GM23248 (cell line): Measurements from ENCODE around the gene FRY. TPM values are rescaled to one million over a fixed set of nuclear protein-coding genes. Genes with fewer than 3 reads are reported as not detected.

Experiments
- DNase-seq: peaks from one replicate; pipeline ENCODE4 v3.0.0-alpha.2; 2015
- H2AFZ ChIP-seq: fragments of 200-600 bp; sonication (generic); 2 replicates; pipeline ENCODE4 v1.6.1; 2016; ENCODE audit warnings: antibody characterized with exemption
- H3F3A ChIP-seq: fragments of 200-600 bp; sonication (generic); 2 replicates; pipeline ENCODE4 v1.6.1; 2016; ENCODE audit warnings: mild to moderate bottlenecking, antibody characterized with exemption, mixed run types; ENCODE audit not compliant: insufficient read depth
- H3K27ac ChIP-seq: fragments of 200-600 bp; sonication (generic); 2 replicates; pipeline ENCODE4 v1.5.1; 2016; ENCODE audit warnings: mild to moderate bottlenecking
- H3K27me3 ChIP-seq: fragments of 200-600 bp; sonication (generic); replicated peaks from 2 replicates; pipeline ENCODE4 v1.6.1; 2016; ENCODE audit warnings: mild to moderate bottlenecking; ENCODE audit not compliant: insufficient read depth
- H3K36me3 ChIP-seq: fragments of 200-600 bp; sonication (generic); 2 replicates; pipeline ENCODE4 v1.6.1; 2016; ENCODE audit warnings: low read depth, mild to moderate bottlenecking
- H3K4me1 ChIP-seq: fragments of 200-600 bp; sonication (generic); 2 replicates; pipeline ENCODE4 v1.6.1; 2016; ENCODE audit warnings: mild to moderate bottlenecking; ENCODE audit not compliant: insufficient read depth
- H3K4me2 ChIP-seq: fragments of 200-600 bp; sonication (generic); one replicate; pipeline ENCODE4 v1.6.1; 2016; ENCODE audit warnings: mild to moderate bottlenecking; ENCODE audit not compliant: unreplicated experiment
- H3K4me3 ChIP-seq: fragments of 200-600 bp; sonication (generic); 2 replicates; pipeline ENCODE4 v1.5.1; 2016; ENCODE audit warnings: mild to moderate bottlenecking
- H3K79me2 ChIP-seq: fragments of 200-600 bp; sonication (generic); 2 replicates; pipeline ENCODE4 v1.6.1; 2016; ENCODE audit warnings: mild to moderate bottlenecking; ENCODE audit not compliant: insufficient read depth
- H3K9ac ChIP-seq: fragments of 200-600 bp; sonication (generic); 2 replicates; pipeline ENCODE4 v1.6.1; 2016; ENCODE audit warnings: mild to moderate bottlenecking
- H3K9me2 ChIP-seq: fragments of 200-600 bp; sonication (generic); 2 replicates; pipeline ENCODE4 v1.6.1; 2016; ENCODE audit warnings: mixed run types, mild to moderate bottlenecking, moderate library complexity; ENCODE audit not compliant: insufficient read depth
- H3K9me3 ChIP-seq: fragments of 200-600 bp; sonication (generic); one replicate; pipeline ENCODE4 v1.6.1; 2017; ENCODE audit warnings: low read depth
- H4K20me1 ChIP-seq: fragments of 200-600 bp; sonication (generic); 2 replicates; pipeline ENCODE4 v1.6.0; 2016; ENCODE audit not compliant: insufficient read depth
- EZH2 ChIP-seq: fragments of 200-600 bp; sonication (generic); IDR thresholded peaks from 2 replicates; pipeline ENCODE4 v1.6.1; 2018; ENCODE audit warnings: antibody characterized with exemption, mild to moderate bottlenecking; ENCODE audit not compliant: insufficient read depth, poor library complexity, severe bottlenecking
- EZH2phosphoT487 ChIP-seq: fragments of 200-600 bp; sonication (generic); IDR thresholded peaks from 2 replicates; pipeline ENCODE4 v1.6.1; 2018; ENCODE audit warnings: antibody characterized with exemption, moderate library complexity, mild to moderate bottlenecking, low read depth; ENCODE audit not compliant: insufficient read depth
- WGBS, 2 experiments: methylation state at CpG; one replicate each; pipeline ENCODE4 v1.1.6; 2015 to 2017; ENCODE audit warnings: low lambda C conversion rate in 2 of 2, low coverage in 1 of 2; ENCODE audit errors: missing lambda C conversion rate in 2 of 2; 5-methylcytosine and 5-hydroxymethylcytosine counted together
- in situ Hi-C: fragments of 300-500 bp; cut with MboI; formaldehyde crosslinking; loops from 2 replicates; pipeline ENCODE4 v1.15.0; 2020
- polyA plus RNA-seq: library from polyadenylated mRNA; unstranded; fragments of >200 nt; fragmentation: Nextera tagmentation; extraction: Ambion mirVana; gene quantifications from 2 replicates; pipeline ENCODE4 v1.2.1, GENCODE V29; 2016
- total RNA-seq: library from RNA; depleted of rRNA; stranded (reverse); fragments of >200 nt; shearing (Covaris generic); gene quantifications from 2 replicates; pipeline ENCODE4 v1.2.3, GENCODE V29; 2014

FRY gene
- total and polyA plus RNA-seq, 2 experiments from 2014 or later: 2.2 to 4.3 TPM

DNA sequence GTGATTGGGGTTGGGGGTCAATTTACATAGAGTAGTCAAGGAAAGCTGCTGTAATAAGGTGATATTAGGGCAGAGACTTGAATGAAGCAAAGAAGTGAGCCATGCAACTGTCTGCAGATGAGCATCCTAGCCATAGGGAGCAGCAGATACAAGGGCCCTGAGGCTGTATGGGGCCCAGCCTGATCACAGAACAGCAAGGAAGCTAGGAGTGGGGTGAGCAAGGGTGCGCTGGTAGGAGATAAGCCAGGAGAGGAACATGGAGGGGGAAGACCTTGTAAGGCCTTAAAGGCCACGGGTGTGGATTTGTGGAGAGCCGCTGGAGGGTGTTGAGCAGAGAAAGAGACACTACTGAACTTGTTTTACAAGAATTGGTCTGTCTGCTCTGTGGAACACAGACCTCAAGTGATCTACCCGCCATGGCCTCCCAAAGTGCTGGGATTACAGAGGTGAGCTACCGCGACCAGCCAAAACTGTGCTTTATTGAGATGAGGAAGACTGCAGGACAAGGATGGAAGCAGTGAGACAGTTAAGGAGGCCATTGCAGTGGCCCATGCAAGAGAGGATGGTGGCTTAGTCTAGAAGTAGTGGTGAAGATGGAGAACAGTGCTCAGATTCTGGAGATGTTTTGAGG is 190.6 kb downstream of the FRY start:
- Histone ChIP-seq H4K20me1 (no peaks in the 10 kb centered on the region), H3K27ac (no peak overlapping the region), H3K79me2 (no peaks in the 10 kb centered on the region), H3K9ac (no peak overlapping the region), H3K36me3 (no peaks in the 10 kb centered on the region), H3K9me3 (no peaks in the 10 kb centered on the region), H2AFZ (no peak overlapping the region), H3K4me2 (no peak overlapping the region), H3K4me1 (peaks cover 7% of the 10 kb centered on the region), H3K4me3 (no peak overlapping the region), H3K9me2 (no peaks in the 10 kb centered on the region), H3F3A (peaks cover 7% of the 10 kb centered on the region; the same call in 1 of the 2 replicates), H3K27me3 (no peaks in the 10 kb centered on the region)
- TF ChIP-seq EZH2 (no peak), EZH2phosphoT487 (no peak)
- DNase-seq: no peak
- WGBS, 2 experiments: 95 to 98% methylated on average over 6 of the region's 6 CpGs
- in situ Hi-C loops: no loop called here

DNA sequence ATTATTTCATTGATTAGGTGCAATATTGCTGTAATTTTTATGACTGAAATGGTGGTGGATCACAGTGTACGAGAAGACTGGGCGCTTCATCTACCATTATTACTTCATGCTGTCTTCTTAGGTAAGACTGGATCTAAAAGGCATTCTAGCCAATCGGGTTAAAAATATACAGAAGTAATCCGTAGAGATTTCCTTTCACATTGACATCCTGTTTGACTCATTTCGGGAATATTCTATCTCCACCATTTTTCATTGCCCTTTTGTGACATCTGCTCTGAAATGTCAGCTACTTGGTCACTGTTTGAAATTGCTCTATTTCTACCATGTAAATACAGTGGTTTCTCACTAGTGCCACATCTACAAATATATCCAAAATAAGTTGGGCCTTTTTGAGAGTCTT is 193.3 kb downstream of the FRY start:
- Histone ChIP-seq H3K79me2 (no peaks in the 10 kb centered on the region), H3K4me1 (peaks cover 7% of the 10 kb centered on the region), H3K9ac (no peak overlapping the region), H4K20me1 (no peaks in the 10 kb centered on the region), H3K27ac (no peak overlapping the region), H2AFZ (no peak overlapping the region), H3K9me3 (no peaks in the 10 kb centered on the region), H3K36me3 (no peaks in the 10 kb centered on the region), H3F3A (peaks cover 7% of the 10 kb centered on the region; the same call in 1 of the 2 replicates), H3K4me3 (no peak overlapping the region), H3K27me3 (no peaks in the 10 kb centered on the region), H3K9me2 (no peaks in the 10 kb centered on the region), H3K4me2 (no peak overlapping the region)
- in situ Hi-C loops: no loop called here
- TF ChIP-seq EZH2 (no peak), EZH2phosphoT487 (no peak)
- DNase-seq: no peak
- WGBS, 2 experiments: 92 to 95% methylated on average over 5 of the region's 5 CpGs

DNA sequence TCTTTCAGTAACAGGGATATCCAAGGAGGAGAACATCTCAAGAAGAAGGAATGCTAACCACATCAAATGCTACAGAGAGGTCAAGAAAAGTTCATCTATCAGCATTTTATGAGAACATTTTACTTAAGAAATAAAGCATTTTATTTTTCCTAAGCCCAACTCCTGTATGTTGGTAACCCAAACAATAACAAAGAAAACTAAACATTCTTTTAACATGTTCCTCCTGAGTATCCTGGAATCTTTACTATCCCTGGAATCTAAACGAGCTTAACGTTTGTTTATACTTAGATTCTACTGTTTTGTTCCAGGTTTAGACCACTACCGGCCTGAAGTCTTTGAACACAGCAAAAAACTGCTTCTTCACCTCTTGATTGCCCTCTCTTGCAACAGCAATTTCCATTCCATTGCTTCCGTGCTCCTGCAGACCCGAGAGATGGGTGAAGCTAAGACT is 193.9 kb downstream of the FRY start:
- Histone ChIP-seq H3K79me2 (no peaks in the 10 kb centered on the region), H3K27me3 (no peaks in the 10 kb centered on the region), H2AFZ (no peak overlapping the region), H3F3A (peaks cover 7% of the 10 kb centered on the region; the same call in 1 of the 2 replicates), H3K4me1 (peaks cover 7% of the 10 kb centered on the region), H3K4me2 (no peak overlapping the region), H3K4me3 (no peak overlapping the region), H3K27ac (no peak overlapping the region), H3K36me3 (no peaks in the 10 kb centered on the region), H3K9me3 (no peaks in the 10 kb centered on the region), H4K20me1 (no peaks in the 10 kb centered on the region), H3K9ac (no peak overlapping the region), H3K9me2 (no peaks in the 10 kb centered on the region)
- in situ Hi-C loops: no loop called here
- WGBS, 2 experiments: 58 to 68% methylated on average over 5 of the region's 5 CpGs
- DNase-seq: peak; percentile 27
- TF ChIP-seq EZH2: no peak
- no peak for TF ChIP-seq EZH2phosphoT487

DNA sequence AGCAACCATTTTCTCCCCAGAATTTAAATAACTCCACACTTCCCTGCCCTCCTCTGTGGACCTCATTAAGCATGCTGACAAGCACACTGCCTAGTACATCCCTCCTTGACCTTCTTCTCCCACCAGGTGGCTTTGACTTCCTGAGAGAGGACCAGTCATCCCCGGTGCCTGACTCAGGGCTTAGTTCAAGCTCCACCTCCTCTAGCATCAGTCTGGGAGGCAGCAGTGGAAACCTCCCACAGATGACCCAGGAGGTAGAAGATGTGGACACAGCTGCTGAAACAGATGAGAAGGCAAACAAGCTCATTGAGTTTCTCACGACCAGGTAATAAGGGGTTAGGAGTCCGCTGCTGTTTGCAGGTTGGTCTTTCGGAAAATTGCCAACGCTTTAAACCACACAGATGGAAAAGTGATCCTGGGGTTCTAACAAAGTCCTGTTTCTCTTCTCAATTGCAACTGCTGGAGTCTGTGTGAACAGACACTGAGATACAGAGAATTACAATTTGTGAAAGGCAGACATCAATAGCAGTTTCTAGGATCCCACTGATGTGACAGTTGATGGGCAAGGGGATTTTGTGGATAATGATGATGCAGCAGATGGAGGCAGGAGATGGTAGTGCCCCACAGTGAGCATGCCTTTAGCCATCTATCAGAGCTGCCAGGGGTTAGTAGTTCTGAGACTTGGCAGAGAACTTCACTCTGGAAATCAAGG is 196.9 kb downstream of the FRY start:
- no peak overlapping the region for H2AFZ ChIP-seq
- H3K4me2 ChIP-seq: no peak overlapping the region
- in situ Hi-C loops: no loop called here
- no peak overlapping the region for H3K4me3 ChIP-seq
- no peak overlapping the region for H3K9ac ChIP-seq
- no peak overlapping the region for H3K27ac ChIP-seq
- no peaks in the 10 kb centered on the region for H3K9me3 ChIP-seq
- TF ChIP-seq EZH2phosphoT487: no peak
- no peak for TF ChIP-seq EZH2
- H3K9me2 ChIP-seq: no peaks in the 10 kb centered on the region
- no peaks in the 10 kb centered on the region for H3K36me3 ChIP-seq
- H3K4me1 ChIP-seq: peaks cover 7% of the 10 kb centered on the region
- no peaks in the 10 kb centered on the region for H4K20me1 ChIP-seq
- no peaks in the 10 kb centered on the region for H3K27me3 ChIP-seq
- DNase-seq: peak; percentile 59
- WGBS, 2 experiments: 84 to 94% methylated on average over 5 of the region's 5 CpGs
- no peaks in the 10 kb centered on the region for H3K79me2 ChIP-seq
- H3F3A ChIP-seq: peaks cover 7% of the 10 kb centered on the region; the same call in 1 of the 2 replicates
